WTC11 (cell line): ENCODE results near the gene ARHGAP20. TPM values are rescaled to one million over a fixed set of nuclear protein-coding genes. Genes with fewer than 3 reads are reported as not detected.

ENCODE experiments used
- ATAC-seq: fragments of 200-7000 bp; cut with Tn5 transposase; 2 replicates; pipeline ENCODE4 v1.10.0; 2021; ENCODE audit warnings: mild to moderate bottlenecking, moderate library complexity
- CTCF ChIA-PET: fragments of 300-600 bp; sonication (Branson Sonifier 250); formaldehyde crosslinking; loops from one replicate; lab custom pipeline; 2021; ENCODE audit warnings: antibody characterized with exemption; lab: Charles Lee
- POLR2A ChIA-PET: fragments of 350-600 bp; sonication (Branson Sonifier 250); formaldehyde crosslinking; loops from one replicate; lab custom pipeline; 2021; ENCODE audit warnings: antibody characterized with exemption; lab: Charles Lee
- DNase-seq: peaks from one replicate; pipeline ENCODE4 v3.0.0; 2021; ENCODE audit warnings: low spot score
- H3K27ac Mint-ChIP-seq: 2 replicates; pipeline ENCODE4 v1.8.0; 2021; ENCODE audit warnings: mixed read lengths
- H3K27me3 Mint-ChIP-seq: 2 replicates; pipeline ENCODE4 v1.8.0; 2021; ENCODE audit warnings: low read depth, mild to moderate bottlenecking, moderate library complexity, mixed read lengths
- H3K36me3 Mint-ChIP-seq: 2 replicates; pipeline ENCODE4 v1.8.0; 2021; ENCODE audit warnings: mixed read lengths
- H3K4me1 Mint-ChIP-seq: 2 replicates; pipeline ENCODE4 v1.8.0; 2022; ENCODE audit warnings: mixed read lengths
- H3K4me3 Mint-ChIP-seq: 2 replicates; pipeline ENCODE4 v1.8.0; 2021; ENCODE audit warnings: mild to moderate bottlenecking, moderate library complexity, mixed read lengths
- H3K9me3 Mint-ChIP-seq: 2 replicates; pipeline ENCODE4 v1.8.0; 2021; ENCODE audit warnings: mixed read lengths
- ATF1 ChIP-seq: sonication (generic); formaldehyde crosslinking; IDR thresholded peaks from 2 replicates; pipeline ENCODE4 v1.8.1; 2023; ENCODE audit warnings: mild to moderate bottlenecking, moderate library complexity, missing genetic modification reagents
- ATF2 ChIP-seq: sonication (generic); formaldehyde crosslinking; IDR thresholded peaks from 2 replicates; pipeline ENCODE4 v1.8.1; 2022; ENCODE audit warnings: low read depth, missing genetic modification reagents, borderline replicate concordance
- CREB1 ChIP-seq: sonication (generic); formaldehyde crosslinking; IDR thresholded peaks from 2 replicates; pipeline ENCODE4 v1.8.0; 2023; ENCODE audit warnings: mild to moderate bottlenecking, missing genetic modification reagents
- CREM ChIP-seq: sonication (generic); formaldehyde crosslinking; IDR thresholded peaks from 2 replicates; pipeline ENCODE4 v1.8.1; 2022; ENCODE audit warnings: mild to moderate bottlenecking, missing genetic modification reagents, moderate library complexity
- FOXK1 ChIP-seq: sonication (generic); formaldehyde crosslinking; IDR thresholded peaks from 2 replicates; pipeline ENCODE4 v1.8.0; 2022; ENCODE audit warnings: mild to moderate bottlenecking, moderate library complexity, missing genetic modification reagents
- MAX ChIP-seq: sonication (generic); formaldehyde crosslinking; IDR thresholded peaks from 2 replicates; pipeline ENCODE4 v1.8.0; 2022; ENCODE audit warnings: mild to moderate bottlenecking, missing genetic modification reagents
- MYBL2 ChIP-seq: sonication (generic); formaldehyde crosslinking; IDR thresholded peaks from 2 replicates; pipeline ENCODE4 v1.8.1; 2023; ENCODE audit warnings: mild to moderate bottlenecking, moderate library complexity, missing genetic modification reagents
- NR1H2 ChIP-seq: sonication (generic); formaldehyde crosslinking; IDR thresholded peaks from 2 replicates; pipeline ENCODE4 v1.9.0; 2021; ENCODE audit warnings: mild to moderate bottlenecking, moderate library complexity, missing genetic modification reagents
- NR2C2 ChIP-seq: sonication (generic); formaldehyde crosslinking; IDR thresholded peaks from 2 replicates; pipeline ENCODE4 v1.8.0; 2022; ENCODE audit warnings: mild to moderate bottlenecking, missing genetic modification reagents
- SMAD3 ChIP-seq: sonication (generic); formaldehyde crosslinking; IDR thresholded peaks from 2 replicates; pipeline ENCODE4 v1.8.0; 2022; ENCODE audit warnings: missing genetic modification reagents, mild to moderate bottlenecking, borderline replicate concordance
- TCF7 ChIP-seq: sonication (generic); formaldehyde crosslinking; IDR thresholded peaks from 2 replicates; pipeline ENCODE4 v1.8.0; 2022; ENCODE audit warnings: mild to moderate bottlenecking, low read depth, missing genetic modification reagents, moderate library complexity
- TEAD4 ChIP-seq: sonication (generic); formaldehyde crosslinking; IDR thresholded peaks from 2 replicates; pipeline ENCODE4 v1.8.0; 2022; ENCODE audit warnings: mild to moderate bottlenecking, missing genetic modification reagents
- TP53 ChIP-seq: sonication (generic); formaldehyde crosslinking; IDR thresholded peaks from 2 replicates; pipeline ENCODE4 v1.8.1; 2023; ENCODE audit warnings: mild to moderate bottlenecking, missing genetic modification reagents
- ZNF232 ChIP-seq: sonication (generic); formaldehyde crosslinking; IDR thresholded peaks from 2 replicates; pipeline ENCODE4 v1.8.0; 2022; ENCODE audit warnings: mild to moderate bottlenecking, missing genetic modification reagents
- ZNF281 ChIP-seq: sonication (generic); formaldehyde crosslinking; IDR thresholded peaks from 2 replicates; pipeline ENCODE4 v1.8.0; 2023; ENCODE audit warnings: mild to moderate bottlenecking, missing genetic modification reagents
- ZNF396 ChIP-seq: fragments of 250-450 bp; sonication (Bioruptor Pico); IDR thresholded peaks from 2 replicates; pipeline ENCODE4 v1.8.0; 2021; ENCODE audit warnings: mild to moderate bottlenecking, moderate library complexity, borderline replicate concordance
- ZNF671 ChIP-seq: fragments of 250-450 bp; sonication (Bioruptor Pico); IDR thresholded peaks from 2 replicates; pipeline ENCODE4 v1.8.0; 2021; ENCODE audit warnings: mild to moderate bottlenecking
- total RNA-seq: library from RNA; stranded (reverse); gene quantifications from 3 replicates; pipeline ENCODE4 v1.2.3, GENCODE V29; 2021
- TF ChIP-seq, protein P1 (sequence below): fragments of 250-450 bp; sonication (Bioruptor Pico); IDR thresholded peaks from 2 replicates; pipeline ENCODE4 v1.8.0; 2021; ENCODE audit warnings: mild to moderate bottlenecking
- TF ChIP-seq, protein P2 (sequence below): sonication (generic); formaldehyde crosslinking; IDR thresholded peaks from 2 replicates; pipeline ENCODE4 v1.8.0; 2022; ENCODE audit warnings: mild to moderate bottlenecking, missing genetic modification reagents

ARHGAP20 gene
- total RNA-seq, 1 experiment from 2014 or later, result 0.15 TPM

- TF ChIP-seq ZNF671 (CRISPR knock-in tag) (no peak), ZNF281 (CRISPR knock-in tag) (no peak), SMAD3 (CRISPR knock-in tag) (no peak), CREM (CRISPR knock-in tag) (peak; percentile 45; the same call in 1 of the 2 replicates), MAX (CRISPR knock-in tag) (peak; percentile 66), ZNF396 (CRISPR knock-in tag) (no peak), ATF2 (no peak), FOXK1 (CRISPR knock-in tag) (no peak), NR1H2 (CRISPR knock-in tag) (no peak), TEAD4 (CRISPR knock-in tag) (no peak), ATF1 (CRISPR knock-in tag) (0 out of 2 replicates have a peak, but pooled peaks have one; percentile 60), MYBL2 (CRISPR knock-in tag) (0 out of 2 replicates have a peak, but pooled peaks have one; percentile 39)
- TF ChIP-seq, protein P1, sequence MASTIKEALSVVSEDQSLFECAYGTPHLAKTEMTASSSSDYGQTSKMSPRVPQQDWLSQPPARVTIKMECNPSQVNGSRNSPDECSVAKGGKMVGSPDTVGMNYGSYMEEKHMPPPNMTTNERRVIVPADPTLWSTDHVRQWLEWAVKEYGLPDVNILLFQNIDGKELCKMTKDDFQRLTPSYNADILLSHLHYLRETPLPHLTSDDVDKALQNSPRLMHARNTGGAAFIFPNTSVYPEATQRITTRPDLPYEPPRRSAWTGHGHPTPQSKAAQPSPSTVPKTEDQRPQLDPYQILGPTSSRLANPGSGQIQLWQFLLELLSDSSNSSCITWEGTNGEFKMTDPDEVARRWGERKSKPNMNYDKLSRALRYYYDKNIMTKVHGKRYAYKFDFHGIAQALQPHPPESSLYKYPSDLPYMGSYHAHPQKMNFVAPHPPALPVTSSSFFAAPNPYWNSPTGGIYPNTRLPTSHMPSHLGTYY (CRISPR knock-in tag), result no peak
- TF ChIP-seq, protein P2, sequence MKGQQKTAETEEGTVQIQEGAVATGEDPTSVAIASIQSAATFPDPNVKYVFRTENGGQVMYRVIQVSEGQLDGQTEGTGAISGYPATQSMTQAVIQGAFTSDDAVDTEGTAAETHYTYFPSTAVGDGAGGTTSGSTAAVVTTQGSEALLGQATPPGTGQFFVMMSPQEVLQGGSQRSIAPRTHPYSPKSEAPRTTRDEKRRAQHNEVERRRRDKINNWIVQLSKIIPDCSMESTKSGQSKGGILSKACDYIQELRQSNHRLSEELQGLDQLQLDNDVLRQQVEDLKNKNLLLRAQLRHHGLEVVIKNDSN (CRISPR knock-in tag), result no peak
Observed at GRCh38 chr11:110712659-110713448, 617 bp upstream of the ARHGAP20 start (continued).

- Mint-ChIP-seq H3K9me3 (no peaks in the 10 kb centered on the region), H3K36me3 (no peaks in the 10 kb centered on the region), H3K4me3 (peak overlapping the region; percentile 74), H3K27me3 (peaks cover 68% of the 10 kb centered on the region), H3K27ac (no peak overlapping the region), H3K4me1 (peaks cover 21% of the 10 kb centered on the region)
- POLR2A ChIA-PET, result no interaction called here
- CTCF ChIA-PET, result interaction anchor here (2.2 kb wide), 1 partner anchor 232 kb away, joined by 7 read pairs; no protein-coding TSS in a partner anchor
- no peak for DNase-seq
- TF ChIP-seq NR2C2 (CRISPR knock-in tag), result no peak
- TF ChIP-seq ZNF232 (CRISPR knock-in tag), result no peak
- TF ChIP-seq, protein P1 (CRISPR knock-in tag), result no peak
- TF ChIP-seq TCF7 (CRISPR knock-in tag), result no peak
- TF ChIP-seq CREB1 (CRISPR knock-in tag), result no peak
- TF ChIP-seq MYBL2 (CRISPR knock-in tag), result no peak
- 0 out of 2 replicates have a peak, but pooled peaks have one; percentile 18 for TF ChIP-seq TP53
- no peak for ATAC-seq
Observed at GRCh38 chr11:110711448-110711775, 825 bp downstream of the ARHGAP20 start.
